ENCODE measurements around the gene SSC5D.

SSC5D gene

DNA sequence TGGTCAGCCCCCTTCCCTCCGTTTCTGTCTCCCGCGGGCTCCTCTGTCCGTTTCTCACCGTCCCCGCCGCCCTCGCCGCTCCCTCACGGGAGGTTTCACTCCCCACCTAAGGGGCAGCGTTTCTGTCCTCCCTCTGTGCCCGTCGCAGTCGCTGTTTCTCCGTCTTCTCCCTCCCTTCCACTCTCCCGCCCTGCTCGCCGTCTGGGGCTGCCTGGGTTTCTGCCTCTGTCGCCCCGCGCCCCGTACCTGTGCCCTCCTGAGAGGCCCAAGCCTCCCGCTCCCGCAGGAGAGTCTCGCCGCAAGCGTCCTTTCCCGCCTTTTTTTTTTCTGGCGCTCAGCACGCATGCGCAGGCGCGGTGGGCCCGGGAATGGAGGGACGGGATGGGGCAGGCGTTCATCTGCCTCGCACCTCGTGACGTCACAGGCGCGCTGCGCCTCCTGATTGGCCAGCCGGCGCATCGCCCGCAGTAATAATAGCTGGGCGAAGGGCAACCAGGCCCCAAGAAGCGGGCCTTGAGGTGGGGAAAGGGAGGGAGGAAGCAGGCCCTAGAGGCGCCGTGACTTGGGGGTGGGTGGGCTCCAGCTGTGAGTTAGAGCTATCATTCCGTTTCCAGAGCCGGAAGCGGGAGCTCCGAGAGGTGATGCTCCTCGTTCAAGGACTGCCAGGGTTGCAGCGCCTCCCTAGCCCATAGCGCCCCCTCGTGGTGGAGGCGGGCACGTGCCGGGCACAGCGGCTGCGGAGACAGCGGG lies 15.4 kb downstream of the SSC5D start (continued):
- no peak for TF ChIP-seq ZNF274 (IDR thresholded peaks at IDR 0.05; ENCODE audit: low read length)
- TF ChIP-seq ZNF274 (tag by site-specific recombination; IDR thresholded peaks at IDR 0.05; ENCODE audit: borderline replicate concordance): no peak; the same call in 1 of the 2 replicates
- TF ChIP-seq ZNF324 (tag by site-specific recombination; IDR thresholded peaks at IDR 0.05): 0 out of 2 replicates have a peak, but pooled peaks have one; percentile 43
- TF ChIP-seq ZNF658 (tag by site-specific recombination; IDR thresholded peaks at IDR 0.05): no peak
- TF ChIP-seq ZNF341 (tag by site-specific recombination; IDR thresholded peaks at IDR 0.05; ENCODE audit: low read depth): 0 out of 2 replicates have a peak, but pooled peaks have one; percentile 16
- TF ChIP-seq ZNF747 (tag by site-specific recombination; IDR thresholded peaks at IDR 0.05): no peak
- no peak for TF ChIP-seq ZNF623 (tag by site-specific recombination; IDR thresholded peaks at IDR 0.05)
- no peak for TF ChIP-seq ZNF24 (tag by site-specific recombination; IDR thresholded peaks at IDR 0.05)
- TF ChIP-seq ZNF138 (tag by site-specific recombination; IDR thresholded peaks at IDR 0.05; ENCODE audit: borderline replicate concordance): no peak
- TF ChIP-seq ZNF529 (tag by site-specific recombination; IDR thresholded peaks at IDR 0.05; ENCODE audit: insufficient replicate concordance): no peak
- TF ChIP-seq ZNF561 (tag by site-specific recombination; IDR thresholded peaks at IDR 0.05; ENCODE audit: borderline replicate concordance): peak; percentile 68; the same call in 1 of the 2 replicates
- TF ChIP-seq ZNF843 (tag by site-specific recombination; IDR thresholded peaks at IDR 0.05): no peak
- no peak for TF ChIP-seq ZNF530 (tag by site-specific recombination; IDR thresholded peaks at IDR 0.05; ENCODE audit: low read depth)
- no peak for TF ChIP-seq ZNF202 (tag by site-specific recombination; IDR thresholded peaks at IDR 0.05; ENCODE audit: borderline replicate concordance)
- peak; percentile 89 for TF ChIP-seq GLI4 (tag by site-specific recombination; IDR thresholded peaks at IDR 0.05)
- TF ChIP-seq, protein P1, sequence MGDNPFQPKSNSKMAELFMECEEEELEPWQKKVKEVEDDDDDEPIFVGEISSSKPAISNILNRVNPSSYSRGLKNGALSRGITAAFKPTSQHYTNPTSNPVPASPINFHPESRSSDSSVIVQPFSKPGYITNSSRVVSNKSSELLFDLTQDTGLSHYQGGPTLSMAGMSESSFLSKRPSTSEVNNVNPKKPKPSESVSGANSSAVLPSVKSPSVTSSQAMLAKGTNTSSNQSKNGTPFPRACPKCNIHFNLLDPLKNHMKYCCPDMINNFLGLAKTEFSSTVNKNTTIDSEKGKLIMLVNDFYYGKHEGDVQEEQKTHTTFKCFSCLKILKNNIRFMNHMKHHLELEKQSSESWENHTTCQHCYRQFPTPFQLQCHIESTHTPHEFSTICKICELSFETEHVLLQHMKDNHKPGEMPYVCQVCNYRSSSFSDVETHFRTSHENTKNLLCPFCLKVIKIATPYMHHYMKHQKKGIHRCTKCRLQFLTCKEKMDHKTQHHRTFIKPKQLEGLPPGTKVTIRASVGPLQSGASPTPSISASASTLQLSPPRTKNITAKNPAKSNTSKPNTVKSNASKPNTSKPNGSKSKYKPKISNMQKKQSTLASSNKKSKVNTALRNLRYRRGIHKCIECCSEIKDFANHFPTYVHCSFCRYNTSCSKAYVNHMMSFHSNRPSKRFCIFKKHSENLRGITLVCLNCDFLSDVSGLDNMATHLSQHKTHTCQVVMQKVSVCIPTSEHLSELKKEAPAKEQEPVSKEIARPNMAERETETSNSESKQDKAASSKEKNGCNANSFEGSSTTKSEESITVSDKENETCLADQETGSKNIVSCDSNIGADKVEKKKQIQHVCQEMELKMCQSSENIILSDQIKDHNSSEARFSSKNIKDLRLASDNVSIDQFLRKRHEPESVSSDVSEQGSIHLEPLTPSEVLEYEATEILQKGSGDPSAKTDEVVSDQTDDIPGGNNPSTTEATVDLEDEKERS (tag by site-specific recombination; IDR thresholded peaks at IDR 0.05): no peak
- TF ChIP-seq GLI2 (tag by site-specific recombination; IDR thresholded peaks at IDR 0.05; ENCODE audit: borderline replicate concordance, low read depth): no peak
- TF ChIP-seq ZNF610 (tag by site-specific recombination; IDR thresholded peaks at IDR 0.05; ENCODE audit: borderline replicate concordance): peak; percentile 31; the same call in 1 of the 2 replicates
- TF ChIP-seq MZF1 (tag by site-specific recombination; IDR thresholded peaks at IDR 0.05; ENCODE audit: borderline replicate concordance): no peak; the same call in 1 of the 2 replicates
- TF ChIP-seq, protein P2, sequence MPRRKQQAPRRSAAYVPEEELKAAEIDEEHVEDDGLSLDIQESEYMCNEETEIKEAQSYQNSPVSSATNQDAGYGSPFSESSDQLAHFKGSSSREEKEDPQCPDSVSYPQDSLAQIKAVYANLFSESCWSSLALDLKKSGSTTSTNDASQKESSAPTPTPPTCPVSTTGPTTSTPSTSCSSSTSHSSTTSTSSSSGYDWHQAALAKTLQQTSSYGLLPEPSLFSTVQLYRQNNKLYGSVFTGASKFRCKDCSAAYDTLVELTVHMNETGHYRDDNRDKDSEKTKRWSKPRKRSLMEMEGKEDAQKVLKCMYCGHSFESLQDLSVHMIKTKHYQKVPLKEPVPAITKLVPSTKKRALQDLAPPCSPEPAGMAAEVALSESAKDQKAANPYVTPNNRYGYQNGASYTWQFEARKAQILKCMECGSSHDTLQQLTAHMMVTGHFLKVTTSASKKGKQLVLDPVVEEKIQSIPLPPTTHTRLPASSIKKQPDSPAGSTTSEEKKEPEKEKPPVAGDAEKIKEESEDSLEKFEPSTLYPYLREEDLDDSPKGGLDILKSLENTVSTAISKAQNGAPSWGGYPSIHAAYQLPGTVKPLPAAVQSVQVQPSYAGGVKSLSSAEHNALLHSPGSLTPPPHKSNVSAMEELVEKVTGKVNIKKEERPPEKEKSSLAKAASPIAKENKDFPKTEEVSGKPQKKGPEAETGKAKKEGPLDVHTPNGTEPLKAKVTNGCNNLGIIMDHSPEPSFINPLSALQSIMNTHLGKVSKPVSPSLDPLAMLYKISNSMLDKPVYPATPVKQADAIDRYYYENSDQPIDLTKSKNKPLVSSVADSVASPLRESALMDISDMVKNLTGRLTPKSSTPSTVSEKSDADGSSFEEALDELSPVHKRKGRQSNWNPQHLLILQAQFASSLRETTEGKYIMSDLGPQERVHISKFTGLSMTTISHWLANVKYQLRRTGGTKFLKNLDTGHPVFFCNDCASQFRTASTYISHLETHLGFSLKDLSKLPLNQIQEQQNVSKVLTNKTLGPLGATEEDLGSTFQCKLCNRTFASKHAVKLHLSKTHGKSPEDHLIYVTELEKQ (tag by site-specific recombination; IDR thresholded peaks at IDR 0.05; ENCODE audit: borderline replicate concordance): no peak
- TF ChIP-seq ZIC2 (tag by site-specific recombination; IDR thresholded peaks at IDR 0.05): no peak
- 0 out of 2 replicates have a peak, but pooled peaks have one; percentile 68 for TF ChIP-seq SALL2 (tag by site-specific recombination; IDR thresholded peaks at IDR 0.05; ENCODE audit: borderline replicate concordance)
- 0 out of 2 replicates have a peak, but pooled peaks have one; percentile 15 for TF ChIP-seq ZNF248 (tag by site-specific recombination; IDR thresholded peaks at IDR 0.05)
- no peak for TF ChIP-seq ZNF10 (tag by site-specific recombination; IDR thresholded peaks at IDR 0.05)
- TF ChIP-seq ZSCAN16 (tag by site-specific recombination; IDR thresholded peaks at IDR 0.05): no peak
